GM18873 (cell line): ENCODE results near the gene FTL.
A peak's percentile ranks its signal among the peaks of the same experiment; 100 is the strongest.
"Not testable (repeated sequence)": the region's sequence is repeated elsewhere in the genome, so short reads cannot be mapped to it uniquely, and the experiment has no call there.

Experiments
- ATAC-seq: cut with Tn5 transposase; IDR thresholded peaks from one replicate; pipeline ENCODE4 v1.9.1; 2021; ENCODE audit warnings: mild to moderate bottlenecking, moderate library complexity, moderate number of reproducible peaks; ENCODE audit not compliant: unreplicated experiment, low FRiP score

FTL gene

DNA sequence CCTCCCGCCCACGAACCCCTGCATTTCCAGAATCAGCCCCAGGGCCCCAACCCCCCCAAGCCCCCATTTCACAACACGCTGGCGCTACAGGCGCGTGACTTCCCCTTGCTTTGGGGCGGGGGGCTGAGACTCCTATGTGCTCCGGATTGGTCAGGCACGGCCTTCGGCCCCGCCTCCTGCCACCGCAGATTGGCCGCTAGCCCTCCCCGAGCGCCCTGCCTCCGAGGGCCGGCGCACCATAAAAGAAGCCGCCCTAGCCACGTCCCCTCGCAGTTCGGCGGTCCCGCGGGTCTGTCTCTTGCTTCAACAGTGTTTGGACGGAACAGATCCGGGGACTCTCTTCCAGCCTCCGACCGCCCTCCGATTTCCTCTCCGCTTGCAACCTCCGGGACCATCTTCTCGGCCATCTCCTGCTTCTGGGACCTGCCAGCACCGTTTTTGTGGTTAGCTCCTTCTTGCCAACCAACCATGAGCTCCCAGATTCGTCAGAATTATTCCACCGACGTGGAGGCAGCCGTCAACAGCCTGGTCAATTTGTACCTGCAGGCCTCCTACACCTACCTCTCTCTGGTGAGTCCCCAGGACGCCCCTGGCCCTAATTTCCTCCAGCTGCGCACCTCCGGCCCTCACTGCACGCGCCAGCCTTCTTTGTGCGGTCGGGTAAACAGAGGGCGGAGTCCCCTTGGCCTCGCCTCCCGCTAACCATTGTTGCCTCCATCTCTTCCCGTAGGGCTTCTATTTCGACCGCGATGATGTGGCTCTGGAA is at the start of gene FTL:
Gene FTL, plus strand, starts transcription at position 270 of the 766 bp plus-strand sequence. Its CDS starts 199 bp downstream, at position 469.
- ATAC-seq, result peak; percentile 46

DNA sequence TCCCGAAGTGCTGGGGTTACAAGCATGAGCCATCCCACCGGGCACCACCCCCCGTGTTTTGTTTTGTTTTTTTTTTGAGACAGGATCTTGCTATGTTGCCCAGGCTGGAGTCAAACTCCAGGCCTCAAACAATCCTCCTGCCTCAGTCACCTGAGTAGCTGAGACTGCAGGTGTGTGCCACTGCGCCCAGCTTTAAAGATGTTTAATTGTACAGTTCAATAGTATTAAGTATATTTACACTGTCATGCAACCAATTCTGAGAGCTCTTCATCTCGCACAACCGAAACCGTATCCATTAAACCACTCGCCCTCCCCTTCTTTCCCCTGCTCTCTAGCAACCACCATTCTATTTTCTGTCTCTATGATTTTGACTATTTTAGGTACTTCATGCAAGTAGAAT is 49.4 kb upstream of the FTL start:
- ATAC-seq, result no peak

DNA sequence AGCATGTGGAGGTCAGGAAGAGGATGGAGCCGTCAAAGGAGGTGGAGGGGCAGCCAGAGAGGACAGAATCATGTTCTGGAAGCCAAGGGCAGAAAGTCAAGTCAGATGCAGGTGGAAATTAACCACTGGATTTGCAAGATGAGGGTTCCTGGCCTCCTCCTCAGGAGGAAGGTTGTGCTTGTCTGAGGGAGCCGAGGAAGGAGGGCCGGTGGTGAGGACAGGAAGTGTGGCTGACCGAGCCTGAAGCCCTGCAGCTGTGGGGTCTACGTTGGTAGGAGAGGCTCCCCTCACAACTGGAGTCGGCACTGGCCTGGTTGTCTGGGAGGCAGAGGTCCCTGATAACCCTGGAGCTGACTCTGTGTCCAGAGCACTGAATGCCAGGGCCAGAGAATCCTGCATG is 47.0 kb upstream of the FTL start:
- ATAC-seq, result no peak

DNA sequence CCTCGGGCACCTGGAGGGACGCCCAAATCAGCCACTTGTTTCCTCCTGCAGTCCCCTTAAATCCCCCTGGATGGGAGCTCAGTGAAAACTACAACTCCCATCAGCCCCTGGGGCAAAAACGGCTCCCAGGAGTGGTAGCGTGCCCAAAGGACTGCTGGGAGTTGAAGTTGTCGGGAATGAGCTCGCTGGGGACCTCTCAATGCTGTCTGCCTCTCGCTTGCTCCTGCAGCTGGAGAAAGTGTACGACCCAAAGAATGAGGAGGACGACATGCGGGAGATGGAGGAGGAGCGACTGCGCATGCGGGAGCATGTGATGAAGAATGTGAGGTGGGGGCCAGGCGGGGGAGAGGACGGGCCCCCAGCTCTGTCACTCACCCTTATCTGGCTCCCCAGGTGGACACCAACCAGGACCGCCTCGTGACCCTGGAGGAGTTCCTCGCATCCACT is 46.3 kb upstream of the FTL start:
- ATAC-seq, result no peak

DNA sequence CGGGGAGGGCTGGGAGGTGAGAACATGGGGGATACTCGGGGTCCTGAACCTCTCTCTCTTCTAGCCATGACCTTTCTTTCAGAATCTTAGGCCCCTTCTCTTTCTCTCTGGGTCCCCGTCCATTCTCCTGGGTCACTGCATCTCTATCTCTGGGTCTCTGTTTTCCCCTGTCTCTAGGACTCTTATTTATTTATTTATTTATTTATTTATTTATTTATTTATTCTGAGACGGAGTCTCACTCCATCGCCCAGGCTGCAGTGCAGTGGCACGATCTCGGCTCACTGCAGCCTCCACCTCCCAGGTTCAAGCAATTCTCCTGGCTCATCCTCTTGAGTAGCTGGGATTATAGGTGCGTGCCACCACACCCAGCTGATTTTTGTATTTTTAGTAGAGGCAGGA is 45.8 kb upstream of the FTL start:
- not testable (repeated sequence) for ATAC-seq

DNA sequence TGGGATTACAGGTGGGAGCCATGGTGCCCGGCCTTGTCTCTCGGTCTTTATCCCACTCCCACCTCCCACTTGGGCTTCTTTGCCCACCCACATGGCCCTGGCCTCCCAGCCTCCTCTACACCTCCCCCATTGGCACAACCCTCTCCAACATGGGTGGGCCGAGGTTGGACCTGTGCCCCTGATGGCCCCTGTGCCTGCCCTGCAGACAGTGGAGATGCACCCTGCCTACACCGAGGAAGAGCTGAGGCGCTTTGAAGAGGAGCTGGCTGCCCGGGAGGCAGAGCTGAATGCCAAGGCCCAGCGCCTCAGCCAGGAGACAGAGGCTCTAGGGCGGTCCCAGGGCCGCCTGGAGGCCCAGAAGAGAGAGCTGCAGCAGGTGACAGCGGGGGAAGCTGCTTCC is 44.2 kb upstream of the FTL start:
- ATAC-seq, result no peak

DNA sequence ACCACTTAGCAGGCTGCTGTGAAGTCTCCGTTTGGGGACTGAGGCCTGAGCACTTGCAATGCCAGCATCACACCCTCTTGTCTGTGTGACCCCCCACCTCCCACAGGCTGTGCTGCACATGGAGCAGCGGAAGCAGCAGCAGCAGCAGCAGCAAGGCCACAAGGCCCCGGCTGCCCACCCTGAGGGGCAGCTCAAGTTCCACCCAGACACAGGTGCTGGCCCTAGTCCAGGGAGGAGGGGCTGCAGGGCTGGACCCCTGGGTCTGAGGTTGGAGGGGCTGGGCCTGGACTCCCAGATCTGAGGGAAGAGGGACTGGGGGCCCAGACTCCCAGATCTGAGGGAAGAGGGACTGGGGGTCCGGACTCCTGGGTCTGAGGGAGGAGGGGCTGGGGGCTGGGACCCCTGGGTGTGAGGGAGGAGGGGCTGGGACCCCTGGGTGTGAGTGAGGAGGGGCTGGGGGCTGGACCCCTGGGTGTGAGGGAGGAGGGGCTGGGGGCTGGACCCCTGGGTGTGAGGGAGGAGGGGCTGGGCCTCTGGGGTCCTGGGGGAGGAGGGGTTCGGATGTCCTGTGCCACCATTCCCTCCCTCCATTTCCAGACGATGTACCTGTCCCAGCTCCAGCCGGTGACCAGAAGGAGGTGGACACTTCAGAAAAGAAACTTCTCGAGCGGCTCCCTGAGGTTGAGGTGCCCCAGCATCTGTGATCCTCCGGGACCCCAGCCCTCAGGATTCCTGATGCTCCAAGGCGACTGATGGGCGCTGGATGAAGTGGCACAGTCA is 43.2 kb upstream of the FTL start:
- ATAC-seq, result no peak

DNA sequence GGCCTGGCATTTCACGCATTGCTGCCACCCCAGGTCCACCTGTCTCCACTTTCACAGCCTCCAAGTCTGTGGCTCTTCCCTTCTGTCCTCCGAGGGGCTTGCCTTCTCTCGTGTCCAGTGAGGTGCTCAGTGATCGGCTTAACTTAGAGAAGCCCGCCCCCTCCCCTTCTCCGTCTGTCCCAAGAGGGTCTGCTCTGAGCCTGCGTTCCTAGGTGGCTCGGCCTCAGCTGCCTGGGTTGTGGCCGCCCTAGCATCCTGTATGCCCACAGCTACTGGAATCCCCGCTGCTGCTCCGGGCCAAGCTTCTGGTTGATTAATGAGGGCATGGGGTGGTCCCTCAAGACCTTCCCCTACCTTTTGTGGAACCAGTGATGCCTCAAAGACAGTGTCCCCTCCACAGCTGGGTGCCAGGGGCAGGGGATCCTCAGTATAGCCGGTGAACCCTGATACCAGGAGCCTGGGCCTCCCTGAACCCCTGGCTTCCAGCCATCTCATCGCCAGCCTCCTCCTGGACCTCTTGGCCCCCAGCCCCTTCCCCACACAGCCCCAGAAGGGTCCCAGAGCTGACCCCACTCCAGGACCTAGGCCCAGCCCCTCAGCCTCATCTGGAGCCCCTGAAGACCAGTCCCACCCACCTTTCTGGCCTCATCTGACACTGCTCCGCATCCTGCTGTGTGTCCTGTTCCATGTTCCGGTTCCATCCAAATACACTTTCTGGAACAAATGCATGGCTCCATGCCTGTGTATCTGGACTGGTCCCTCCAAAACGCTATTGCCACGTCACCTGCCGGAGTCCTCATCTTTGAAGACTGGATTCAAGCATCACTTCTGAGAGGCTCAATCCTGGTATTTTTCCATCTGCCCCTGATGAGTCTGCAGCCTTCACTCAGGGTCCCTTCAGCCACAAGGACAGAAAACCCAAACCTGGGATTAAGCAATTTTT is 42.3 kb upstream of the FTL start:
- no peak for ATAC-seq

DNA sequence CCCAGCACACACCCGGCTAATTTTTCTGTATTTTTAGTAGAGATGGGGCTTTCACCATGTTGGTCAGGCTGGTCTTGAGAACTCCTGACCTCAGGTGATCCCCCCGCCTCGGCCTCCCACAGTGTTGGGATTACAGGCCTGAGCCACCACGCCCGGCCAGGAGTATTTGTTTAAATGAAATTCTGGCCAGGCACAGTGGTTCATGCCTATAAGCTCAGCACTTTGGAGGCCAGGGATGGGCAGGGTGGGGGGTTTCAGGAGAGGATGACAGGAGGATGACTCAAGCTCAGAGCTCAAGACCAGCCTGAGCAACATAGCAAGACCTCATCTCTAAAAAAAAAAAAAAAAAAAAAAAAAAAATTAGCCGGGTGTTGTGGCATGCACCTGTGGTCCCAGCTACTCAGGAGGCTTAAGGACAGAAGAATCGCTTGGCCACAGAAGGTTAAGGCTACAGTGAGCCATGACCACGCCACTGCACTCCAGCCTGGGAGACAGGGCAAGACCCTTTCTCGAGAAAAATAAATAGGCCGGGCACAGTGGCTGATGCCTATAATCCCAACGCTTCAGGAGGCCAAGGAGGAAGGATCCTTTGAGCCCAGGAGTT is 39.8 kb upstream of the FTL start:
- no peak for ATAC-seq

DNA sequence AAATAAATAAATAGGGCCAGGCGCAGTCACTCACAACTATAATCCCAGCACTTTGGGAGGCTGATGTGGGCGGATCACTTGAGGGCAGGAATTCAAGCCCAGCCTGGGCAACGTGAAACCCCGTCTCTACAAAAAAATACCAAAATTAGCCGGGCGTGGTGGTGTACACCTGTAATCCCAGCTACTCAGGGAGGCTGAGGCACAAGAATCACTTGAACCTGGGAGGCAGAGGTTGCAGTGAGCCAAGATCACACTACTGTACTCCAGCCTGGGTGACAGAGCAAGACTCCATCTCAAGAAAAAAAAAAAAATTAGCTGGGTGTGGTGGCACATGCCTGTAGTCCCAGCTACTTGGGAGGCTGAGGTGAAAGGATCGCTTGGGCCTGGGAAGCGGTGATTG is 39.2 kb upstream of the FTL start:
- ATAC-seq, result not testable (repeated sequence)

DNA sequence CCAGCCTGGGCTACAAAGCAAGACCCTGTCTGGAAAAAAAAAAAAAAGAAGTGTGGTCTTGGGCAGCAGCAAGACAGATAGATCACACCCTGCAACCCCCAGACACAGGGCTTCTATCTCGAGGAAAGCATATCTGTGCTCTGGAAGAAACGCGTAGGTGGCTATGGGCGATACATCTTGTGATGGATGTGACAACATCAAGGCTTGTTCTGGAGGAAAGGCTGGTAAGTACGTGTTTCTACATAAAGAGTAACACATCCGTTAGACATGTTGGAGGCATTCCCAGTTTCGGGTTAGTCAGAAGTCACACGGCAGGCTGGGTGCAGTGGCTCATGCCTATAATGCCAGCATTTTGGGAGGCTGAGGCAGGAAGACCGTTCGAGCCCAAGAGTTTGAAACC is 38.2 kb upstream of the FTL start:
- no peak for ATAC-seq

DNA sequence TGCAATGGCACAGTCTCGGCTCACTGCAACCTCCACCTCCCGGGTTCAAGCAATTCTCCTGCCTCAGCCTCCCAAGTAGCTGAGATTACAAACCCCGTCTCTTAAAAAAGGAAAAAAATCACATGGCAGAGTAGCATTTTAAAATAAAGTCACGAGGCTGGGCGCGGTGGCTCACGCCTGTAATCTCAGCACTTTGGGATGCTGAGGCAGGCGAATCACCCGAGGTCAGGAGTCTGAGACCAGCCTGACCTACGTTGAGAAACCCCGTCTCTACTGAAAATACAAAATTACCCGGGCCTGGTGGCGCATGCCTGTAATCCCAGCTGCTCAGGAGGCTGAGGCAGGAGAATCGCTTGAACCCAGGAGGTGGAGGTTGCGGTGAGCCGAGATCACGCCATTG is 37.4 kb upstream of the FTL start:
- not testable (repeated sequence) for ATAC-seq

DNA sequence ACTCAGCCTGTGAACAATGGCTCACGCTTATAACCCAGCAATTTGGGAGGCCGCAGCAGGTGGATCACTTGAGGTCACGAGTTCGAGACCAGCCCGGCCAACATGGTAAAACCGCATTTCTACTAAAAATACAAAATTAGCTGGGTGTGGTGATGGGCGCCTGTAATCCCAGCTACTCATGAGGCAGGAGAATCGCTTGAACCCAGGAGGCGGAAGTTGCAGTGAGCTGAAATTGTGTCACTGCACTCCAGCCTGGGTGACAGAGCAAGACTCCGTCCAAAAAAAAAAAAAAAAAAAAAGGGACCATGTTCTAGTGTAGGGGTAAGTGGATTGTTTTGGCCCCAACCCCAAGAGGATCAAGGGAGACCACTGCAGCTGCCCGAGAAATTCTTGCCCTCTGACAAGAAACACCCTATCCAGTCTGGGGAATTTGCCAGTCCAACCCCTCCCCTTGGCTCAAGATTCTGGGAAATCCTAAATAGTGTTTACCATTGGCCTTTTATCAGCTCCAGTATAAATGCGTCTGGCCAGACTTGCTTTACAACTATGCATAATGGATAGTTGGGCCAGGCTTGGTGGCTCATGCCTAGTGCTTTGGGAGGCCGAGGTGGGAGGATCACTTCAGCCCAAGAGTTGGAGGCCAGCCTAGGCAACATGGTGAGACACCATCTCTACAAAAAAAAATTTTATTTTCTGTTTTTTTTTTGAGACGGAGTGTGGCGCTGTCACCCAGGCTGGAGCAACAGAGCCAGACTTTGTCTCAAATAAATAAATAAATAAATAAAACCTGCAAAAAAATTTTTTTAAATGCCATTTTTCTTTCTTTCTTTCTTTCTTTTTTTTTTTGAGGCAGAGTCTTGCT is 36.7 kb upstream of the FTL start:
- ATAC-seq, result no peak

DNA sequence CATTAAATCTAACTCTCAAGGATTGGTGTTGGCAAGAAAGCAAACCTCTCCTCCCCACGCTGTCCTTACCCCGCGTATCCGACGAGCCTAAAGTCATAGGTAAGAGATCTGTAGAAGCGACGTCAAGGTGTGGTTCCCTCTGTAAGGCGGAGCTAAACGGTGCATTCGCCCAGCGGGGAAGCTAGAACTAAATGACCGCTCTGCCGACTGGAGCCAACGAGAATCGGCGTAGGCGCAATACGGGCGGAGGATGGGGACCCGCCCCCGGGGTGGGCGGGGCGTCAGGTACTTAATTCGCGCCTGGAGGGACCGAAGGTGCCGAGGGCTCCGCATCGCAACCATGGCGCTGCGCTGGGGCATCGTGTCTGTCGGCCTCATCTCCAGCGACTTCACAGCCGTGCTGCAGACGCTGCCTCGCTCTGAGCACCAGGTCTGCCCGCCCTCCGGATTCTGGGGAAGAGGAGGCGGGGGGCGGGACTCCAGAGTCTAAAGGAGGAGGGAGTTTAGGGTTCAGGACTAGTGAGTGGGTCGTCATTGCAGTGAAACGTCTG is 31.7 kb upstream of the FTL start, which contains the start of gene DHDH:
Gene DHDH, plus strand, starts transcription at position 318 of the 551 bp plus-strand sequence. Its CDS starts 23 bp downstream, at position 341.
- no peak for ATAC-seq

DNA sequence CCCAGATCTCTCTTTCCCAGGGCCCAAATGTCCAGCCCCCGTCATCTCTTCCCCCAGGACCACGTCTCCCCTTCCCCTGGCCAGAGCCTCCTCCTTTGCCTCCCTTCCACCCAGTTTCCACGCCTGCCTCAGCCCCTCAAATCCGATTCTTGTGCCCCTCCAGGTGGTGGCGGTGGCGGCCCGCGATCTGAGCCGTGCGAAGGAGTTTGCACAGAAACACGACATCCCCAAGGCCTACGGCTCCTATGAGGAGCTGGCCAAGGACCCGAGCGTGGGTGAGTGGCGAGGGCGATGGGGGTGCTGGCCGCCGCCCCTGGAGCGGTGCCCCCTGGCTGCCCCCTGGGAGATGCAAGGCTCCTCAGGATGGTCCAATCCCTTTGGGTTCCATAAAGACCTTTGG is 30.3 kb upstream of the FTL start:
- ATAC-seq, result no peak

DNA sequence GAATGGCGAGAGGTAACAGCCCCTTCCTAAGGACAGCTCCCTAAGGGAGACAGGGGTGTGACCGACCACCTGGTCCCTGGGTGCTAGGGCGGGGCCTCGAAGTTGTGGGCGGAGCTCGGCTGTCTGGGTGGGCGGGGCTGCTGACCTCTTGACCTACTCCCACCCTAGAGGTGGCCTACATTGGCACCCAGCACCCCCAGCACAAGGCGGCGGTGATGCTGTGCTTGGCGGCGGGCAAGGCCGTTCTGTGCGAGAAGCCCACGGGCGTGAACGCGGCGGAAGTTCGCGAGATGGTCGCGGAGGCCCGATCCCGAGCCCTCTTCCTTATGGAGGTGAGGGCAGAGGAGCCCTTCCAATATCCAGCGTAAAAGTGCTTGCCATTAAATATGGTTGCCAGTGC is 29.2 kb upstream of the FTL start:
- no peak for ATAC-seq

DNA sequence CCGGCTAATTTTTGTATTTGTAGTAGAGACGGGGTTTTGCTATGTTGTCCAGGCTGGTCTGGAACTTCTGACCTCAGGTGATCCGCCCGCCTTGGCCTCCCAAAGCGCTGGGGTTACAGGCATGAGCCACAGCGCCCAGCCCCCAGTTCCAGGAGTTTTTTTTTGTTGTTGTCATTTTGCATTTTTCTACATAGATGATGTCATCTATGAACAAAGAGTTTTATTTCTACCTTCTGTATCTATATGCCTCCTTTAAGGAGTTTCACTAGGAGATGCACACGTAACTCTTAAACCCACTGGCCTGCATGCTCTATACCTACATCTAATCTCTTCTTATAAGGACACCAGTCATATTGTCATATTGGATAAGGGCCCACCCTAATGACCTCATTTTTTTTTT is 26.9 kb upstream of the FTL start:
- ATAC-seq, result no peak

DNA sequence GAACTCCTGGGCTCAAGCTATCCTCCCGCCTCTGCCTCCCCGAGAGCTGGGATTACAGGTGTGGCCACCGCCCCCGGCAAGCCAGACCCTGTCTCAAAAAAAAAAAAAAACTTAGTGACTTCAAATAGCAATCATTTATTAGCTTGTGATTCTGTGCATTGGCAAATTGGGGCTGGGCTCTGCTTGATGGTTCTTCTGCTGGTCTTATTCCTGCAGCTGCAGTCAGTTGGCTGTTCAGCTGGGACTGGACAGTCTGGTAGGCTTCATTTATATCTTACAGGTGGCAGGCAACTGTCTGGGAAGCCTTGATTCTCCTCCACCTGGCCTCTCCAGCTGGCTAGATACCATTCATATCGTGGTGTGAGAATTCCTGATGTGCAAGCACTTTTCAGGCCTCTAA is 24.2 kb upstream of the FTL start:
- no peak for ATAC-seq

DNA sequence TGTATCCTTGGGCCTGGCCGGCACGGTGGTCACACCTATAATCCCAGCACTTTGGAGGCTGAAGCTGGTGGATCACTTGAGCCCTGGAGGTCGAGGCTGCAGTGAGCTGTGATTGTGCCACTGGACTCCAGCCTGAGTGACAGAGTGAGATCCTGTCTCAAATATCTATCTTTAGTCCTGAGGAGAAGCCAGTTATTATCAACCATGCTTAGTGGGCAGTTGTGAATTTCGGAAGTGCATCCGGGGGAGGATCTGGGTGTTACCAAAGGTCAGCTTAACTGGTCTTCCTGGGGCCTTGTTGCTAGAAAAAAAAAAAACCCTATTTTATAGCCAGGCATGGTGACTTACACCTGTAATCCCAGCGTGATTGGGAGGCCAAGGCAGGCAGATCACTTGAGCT is 22.0 kb upstream of the FTL start:
- ATAC-seq, result no peak
